ENCODE data around the gene DLG5.

Gene DLG5

DNA sequence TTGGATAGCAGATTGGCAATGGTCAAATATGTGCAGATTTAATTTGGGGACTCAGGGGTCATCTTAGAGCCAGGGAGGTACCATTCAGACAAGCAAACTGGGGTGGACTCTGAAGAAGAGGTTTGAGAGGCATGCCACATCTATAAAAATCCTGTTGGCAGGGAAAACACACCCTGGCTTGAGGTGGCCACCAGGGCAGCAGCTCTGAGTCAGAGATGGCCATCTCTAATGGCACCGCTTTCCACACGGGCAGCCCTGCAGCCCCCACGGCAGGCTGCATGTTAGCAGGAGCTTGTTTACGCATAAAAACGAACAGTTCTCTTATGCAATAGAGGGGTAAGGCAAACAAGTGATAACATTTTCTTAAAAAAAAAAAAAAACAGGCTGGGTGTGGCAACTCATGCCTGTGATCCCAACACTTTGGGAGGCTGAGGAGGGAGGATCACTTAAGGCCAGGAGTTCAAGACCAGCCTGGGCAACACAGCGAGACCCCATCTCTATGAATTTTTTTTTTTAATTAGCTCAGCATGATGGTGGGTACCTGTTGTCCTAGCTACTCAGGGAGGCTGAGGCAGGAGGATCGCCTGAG is 14.9 kb downstream of the DLG5 start:
- no peaks in the 10 kb centered on the region for H3K9me3 Mint-ChIP-seq
- no peak overlapping the region for H3K4me3 Mint-ChIP-seq
- H3K27ac Mint-ChIP-seq, result no peak overlapping the region
- no peaks in the 10 kb centered on the region for H3K36me3 Mint-ChIP-seq (ENCODE audit: low read depth)
- H3K4me1 Mint-ChIP-seq (ENCODE audit: low read depth), result no peaks in the 10 kb centered on the region
- H3K27me3 Mint-ChIP-seq, result peaks cover 7% of the 10 kb centered on the region

DNA sequence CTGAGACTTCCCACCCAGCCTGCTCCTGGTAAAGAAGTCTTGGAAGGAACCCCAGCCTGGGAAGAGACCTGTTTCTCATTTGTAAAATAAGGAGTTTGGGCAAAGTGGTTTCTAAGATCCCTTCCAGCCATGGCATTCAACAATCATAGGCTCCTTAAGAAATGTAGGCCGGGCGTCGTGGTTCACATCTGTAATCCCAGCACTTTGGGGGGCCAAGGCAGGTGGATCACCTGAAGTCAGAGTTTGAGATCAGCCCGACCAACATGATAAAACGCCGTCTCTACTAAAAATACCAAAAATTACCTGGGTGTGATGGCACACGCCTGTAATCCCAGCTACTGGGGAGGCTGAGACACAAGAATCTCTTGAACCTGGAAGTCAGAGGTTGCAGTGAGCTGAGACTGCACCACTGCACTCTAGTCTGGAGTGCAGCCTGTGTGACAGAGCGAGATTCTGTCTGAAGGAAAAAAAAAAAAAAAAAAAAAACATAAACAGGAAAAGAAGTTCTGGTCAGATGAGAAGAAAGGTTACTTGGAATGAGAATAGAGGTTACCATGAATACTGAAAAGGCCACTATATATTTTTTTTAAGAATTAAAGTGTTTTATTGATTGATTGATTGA is 15.9 kb downstream of the DLG5 start:
- Mint-ChIP-seq H3K4me1 (ENCODE audit: low read depth) (no peaks in the 10 kb centered on the region), H3K9me3 (no peaks in the 10 kb centered on the region), H3K27me3 (peaks cover 7% of the 10 kb centered on the region), H3K27ac (no peak overlapping the region), H3K4me3 (no peak overlapping the region), H3K36me3 (ENCODE audit: low read depth) (no peaks in the 10 kb centered on the region)

GRCh38 chr10:77909749-77910375 is 16.7 kb downstream of the DLG5 start:
- no peaks in the 10 kb centered on the region for H3K9me3 Mint-ChIP-seq

DNA sequence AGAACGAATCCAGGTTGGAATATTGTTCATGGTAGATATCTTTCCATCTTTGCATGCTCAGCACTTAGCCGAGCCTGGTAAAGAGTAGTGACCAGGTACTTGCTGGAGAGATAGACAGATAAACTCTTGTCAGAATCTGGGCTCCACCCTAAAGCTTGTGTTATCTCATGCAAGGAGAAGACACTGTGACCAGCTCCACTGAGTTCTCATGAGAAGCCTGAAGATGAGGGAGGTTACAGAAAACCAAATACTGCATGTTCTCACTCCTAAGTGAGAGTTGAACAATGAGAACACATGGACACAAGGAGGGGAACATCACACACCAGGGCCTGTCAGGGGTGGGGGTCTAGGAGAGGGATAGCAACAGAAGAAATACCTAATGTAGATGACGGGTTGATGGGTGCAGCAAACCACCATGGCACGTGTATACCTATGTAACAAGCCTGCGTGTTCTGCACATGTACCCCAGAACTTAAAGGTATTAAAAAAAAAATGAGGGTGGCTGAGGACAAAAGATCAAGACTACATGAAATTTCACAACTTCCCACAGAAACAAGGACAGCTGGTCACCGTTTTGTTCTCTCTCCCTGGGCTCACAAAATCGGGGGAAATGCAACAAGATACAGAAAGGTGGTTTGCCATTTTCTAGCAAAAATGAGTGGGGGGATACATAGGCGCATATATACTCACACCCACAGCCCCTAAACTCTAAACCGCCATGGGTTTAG is 17.4 kb downstream of the DLG5 start:
- no peaks in the 10 kb centered on the region for H3K36me3 Mint-ChIP-seq (ENCODE audit: low read depth)
- no peak overlapping the region for H3K27ac Mint-ChIP-seq
- peaks cover 7% of the 10 kb centered on the region for H3K27me3 Mint-ChIP-seq
- H3K4me3 Mint-ChIP-seq, result no peak overlapping the region
- H3K9me3 Mint-ChIP-seq, result no peaks in the 10 kb centered on the region
- H3K4me1 Mint-ChIP-seq (ENCODE audit: low read depth), result no peaks in the 10 kb centered on the region

More at GRCh38 chr10:77909749-77910375, 16.7 kb downstream of the DLG5 start:
- no peaks in the 10 kb centered on the region for H3K36me3 Mint-ChIP-seq (ENCODE audit: low read depth)
- no peaks in the 10 kb centered on the region for H3K4me1 Mint-ChIP-seq (ENCODE audit: low read depth)
- peaks cover 7% of the 10 kb centered on the region for H3K27me3 Mint-ChIP-seq
- no peak overlapping the region for H3K27ac Mint-ChIP-seq
- H3K4me3 Mint-ChIP-seq, result no peak overlapping the region

- Mint-ChIP-seq H3K27ac (no peak overlapping the region), H3K4me1 (ENCODE audit: low read depth) (no peaks in the 10 kb centered on the region), H3K27me3 (peaks cover 7% of the 10 kb centered on the region), H3K36me3 (ENCODE audit: low read depth) (no peaks in the 10 kb centered on the region), H3K9me3 (no peaks in the 10 kb centered on the region), H3K4me3 (no peak overlapping the region)
Observed at GRCh38 chr10:77907900-77908717, 18.4 kb downstream of the DLG5 start.

GRCh38 chr10:77907462-77907861 is 19.1 kb downstream of the DLG5 start:
- no peak overlapping the region for H3K27ac Mint-ChIP-seq
- H3K4me3 Mint-ChIP-seq, result no peak overlapping the region

GRCh38 chr10:77906951-77907421 is 19.6 kb downstream of the DLG5 start:
- no peaks in the 10 kb centered on the region for H3K36me3 Mint-ChIP-seq (ENCODE audit: low read depth)
- H3K27ac Mint-ChIP-seq, result no peak overlapping the region
- no peak overlapping the region for H3K4me3 Mint-ChIP-seq
- H3K4me1 Mint-ChIP-seq (ENCODE audit: low read depth), result no peaks in the 10 kb centered on the region
- H3K27me3 Mint-ChIP-seq, result peaks cover 7% of the 10 kb centered on the region
- no peaks in the 10 kb centered on the region for H3K9me3 Mint-ChIP-seq

More at GRCh38 chr10:77907462-77907861, 19.1 kb downstream of the DLG5 start:
- no peaks in the 10 kb centered on the region for H3K9me3 Mint-ChIP-seq
- H3K4me1 Mint-ChIP-seq (ENCODE audit: low read depth), result no peaks in the 10 kb centered on the region
- H3K27me3 Mint-ChIP-seq, result peaks cover 7% of the 10 kb centered on the region
- no peaks in the 10 kb centered on the region for H3K36me3 Mint-ChIP-seq (ENCODE audit: low read depth)

DNA sequence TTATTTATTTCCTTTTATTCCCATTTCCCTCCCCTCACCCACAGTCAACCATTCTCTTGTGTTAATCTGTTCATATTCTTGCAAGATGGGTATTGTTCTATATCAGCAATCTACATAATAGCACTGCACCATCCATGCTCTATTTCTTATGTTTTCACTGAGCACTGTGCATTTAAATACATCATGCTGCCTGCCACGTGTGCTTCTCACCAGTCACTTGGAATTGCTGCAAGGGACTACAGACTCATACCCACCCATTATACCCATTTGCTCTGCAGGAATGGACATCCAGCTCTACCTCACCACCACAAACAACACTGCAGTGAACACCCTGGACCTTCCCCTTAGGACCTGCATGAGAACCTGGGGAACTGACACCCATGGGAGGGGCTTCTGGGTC is 20.8 kb downstream of the DLG5 start:
- Mint-ChIP-seq H3K27me3 (peaks cover 4% of the 10 kb centered on the region), H3K9me3 (no peaks in the 10 kb centered on the region), H3K4me1 (ENCODE audit: low read depth) (no peaks in the 10 kb centered on the region), H3K36me3 (ENCODE audit: low read depth) (no peaks in the 10 kb centered on the region), H3K4me3 (no peak overlapping the region), H3K27ac (no peak overlapping the region)

DNA sequence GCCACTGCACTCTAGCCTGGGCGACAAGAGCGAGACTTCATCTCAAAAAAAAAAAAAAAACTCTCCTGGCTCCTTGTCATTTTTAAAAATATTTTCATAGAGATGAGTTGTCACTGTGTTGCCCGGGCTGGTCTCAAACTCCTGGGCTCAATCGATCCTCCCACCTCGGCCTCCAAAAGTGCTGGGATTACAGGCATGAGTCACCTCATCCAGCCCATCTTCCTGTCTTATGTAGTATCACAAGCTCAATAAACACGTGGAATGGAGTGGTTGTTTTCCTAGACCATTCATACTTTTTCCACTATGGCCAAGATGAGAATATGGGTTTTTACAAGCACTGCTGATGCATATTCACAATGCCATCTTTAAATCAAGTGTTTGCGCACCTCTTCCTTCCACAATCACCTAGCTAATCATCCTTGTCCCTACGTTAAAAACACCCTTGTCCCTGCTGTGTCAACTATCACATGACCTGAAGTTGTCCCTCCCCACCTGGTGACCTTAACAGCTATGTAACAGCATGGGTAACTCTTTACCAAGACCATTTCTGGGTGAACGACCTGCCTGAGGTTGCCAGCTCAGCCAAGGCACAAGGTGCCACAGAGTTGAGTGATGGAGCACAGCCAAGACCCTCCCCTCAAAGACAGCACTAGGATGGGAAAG is 21.3 kb downstream of the DLG5 start:
- Mint-ChIP-seq H3K27ac (no peak overlapping the region), H3K9me3 (no peaks in the 10 kb centered on the region), H3K36me3 (ENCODE audit: low read depth) (no peaks in the 10 kb centered on the region), H3K4me1 (ENCODE audit: low read depth) (no peaks in the 10 kb centered on the region), H3K27me3 (peaks cover 4% of the 10 kb centered on the region), H3K4me3 (no peak overlapping the region)

GRCh38 chr10:77904100-77904840 is 22.3 kb downstream of the DLG5 start:
- Mint-ChIP-seq H3K9me3 (no peaks in the 10 kb centered on the region), H3K27ac (no peak overlapping the region), H3K27me3 (peaks cover 9% of the 10 kb centered on the region), H3K4me3 (no peak overlapping the region), H3K4me1 (ENCODE audit: low read depth) (no peaks in the 10 kb centered on the region), H3K36me3 (ENCODE audit: low read depth) (no peaks in the 10 kb centered on the region)

- H3K4me1 Mint-ChIP-seq (ENCODE audit: low read depth), result no peaks in the 10 kb centered on the region
- no peaks in the 10 kb centered on the region for H3K9me3 Mint-ChIP-seq
- no peak overlapping the region for H3K4me3 Mint-ChIP-seq
- no peak overlapping the region for H3K27ac Mint-ChIP-seq
- H3K36me3 Mint-ChIP-seq (ENCODE audit: low read depth), result no peaks in the 10 kb centered on the region
- H3K27me3 Mint-ChIP-seq, result peaks cover 5% of the 10 kb centered on the region
Observed at GRCh38 chr10:77902159-77902558, 24.4 kb downstream of the DLG5 start.

GRCh38 chr10:77901743-77902142 is 24.8 kb downstream of the DLG5 start:
- H3K27me3 Mint-ChIP-seq, result peaks cover 5% of the 10 kb centered on the region
- H3K4me3 Mint-ChIP-seq, result no peak overlapping the region
- no peaks in the 10 kb centered on the region for H3K9me3 Mint-ChIP-seq
- no peaks in the 10 kb centered on the region for H3K36me3 Mint-ChIP-seq (ENCODE audit: low read depth)
- H3K4me1 Mint-ChIP-seq (ENCODE audit: low read depth), result no peaks in the 10 kb centered on the region
- no peak overlapping the region for H3K27ac Mint-ChIP-seq

DNA sequence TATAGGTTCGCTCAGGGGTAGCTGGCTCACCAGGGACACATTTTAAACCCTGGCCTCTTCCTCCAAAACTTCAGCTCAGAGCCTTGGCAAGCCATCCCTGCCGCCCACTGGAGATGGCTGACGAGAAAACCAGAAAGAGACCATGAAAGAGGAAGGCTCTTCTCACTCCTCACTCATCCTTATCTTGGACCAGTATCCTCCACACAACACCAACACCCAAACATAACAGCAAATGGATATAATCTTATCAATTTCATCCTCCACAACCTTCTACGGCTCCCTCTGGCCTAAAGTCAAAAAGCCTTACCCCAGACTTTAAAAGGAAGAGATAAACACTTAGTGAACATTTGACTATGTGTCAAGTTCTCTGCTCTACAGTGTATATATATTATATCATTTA is 26.9 kb downstream of the DLG5 start:
- H3K36me3 Mint-ChIP-seq (ENCODE audit: low read depth), result no peaks in the 10 kb centered on the region
- H3K4me1 Mint-ChIP-seq (ENCODE audit: low read depth), result no peaks in the 10 kb centered on the region
- no peak overlapping the region for H3K27ac Mint-ChIP-seq
- peaks cover 13% of the 10 kb centered on the region for H3K27me3 Mint-ChIP-seq
- H3K9me3 Mint-ChIP-seq, result no peaks in the 10 kb centered on the region
- H3K4me3 Mint-ChIP-seq, result no peak overlapping the region

Measured in stimulated activated naive CD8-positive, alpha-beta T cell treated with anti-CD3 and anti-CD28 coated beads, Interleukin-15, Interleukin-2, amounts not matched to agents 100 ng/mL and 50 ng/mL, for 24 hours (primary cell).